ENCODE results near the gene VWDE.

DNA sequence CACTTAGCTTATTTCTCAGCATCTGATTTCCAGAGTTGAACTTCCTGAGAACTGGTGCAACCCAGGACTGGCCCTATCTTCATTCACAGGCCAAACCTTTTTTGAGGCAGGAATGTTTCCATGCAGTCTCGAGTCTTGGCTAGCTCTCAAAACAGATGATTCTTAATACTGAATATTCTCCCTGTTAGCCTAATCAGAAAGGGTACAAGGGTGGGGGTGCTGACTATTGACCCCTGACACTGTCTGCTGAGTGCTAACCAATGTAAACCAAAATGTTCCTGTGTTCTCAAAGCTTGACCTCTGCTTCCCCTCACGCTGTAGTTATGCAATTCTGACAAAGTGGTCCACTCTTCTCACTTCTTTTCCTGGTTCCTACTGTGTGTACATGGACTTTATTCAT is 25.3 kb downstream of the VWDE start:
- TF ChIP-seq CTCF (IDR thresholded peaks at IDR 0.05) (no peak), ZFX (IDR thresholded peaks at IDR 0.05; ENCODE audit: borderline replicate concordance) (no peak)

All from 22Rv1 (cell line).